NCI-H526 (cell line): ENCODE results near the gene DHCR24.

Experiments used
- DNase-seq, 2 experiments: peaks; one replicate each; lab custom pipeline; 2025; lab: John Stamatoyannopoulos, UW

Gene DHCR24

GRCh38 chr1:54864460-54865208, 22.4 kb downstream of the DHCR24 start:
- DNase-seq, result no peak

GRCh38 chr1:54863267-54863665, 23.7 kb downstream of the DHCR24 start:
- DNase-seq, result no peak

GRCh38 chr1:54861070-54861761, 25.8 kb downstream of the DHCR24 start:
- no peak for DNase-seq

GRCh38 chr1:54859700-54860391, 27.1 kb downstream of the DHCR24 start:
- no peak for DNase-seq

DNA sequence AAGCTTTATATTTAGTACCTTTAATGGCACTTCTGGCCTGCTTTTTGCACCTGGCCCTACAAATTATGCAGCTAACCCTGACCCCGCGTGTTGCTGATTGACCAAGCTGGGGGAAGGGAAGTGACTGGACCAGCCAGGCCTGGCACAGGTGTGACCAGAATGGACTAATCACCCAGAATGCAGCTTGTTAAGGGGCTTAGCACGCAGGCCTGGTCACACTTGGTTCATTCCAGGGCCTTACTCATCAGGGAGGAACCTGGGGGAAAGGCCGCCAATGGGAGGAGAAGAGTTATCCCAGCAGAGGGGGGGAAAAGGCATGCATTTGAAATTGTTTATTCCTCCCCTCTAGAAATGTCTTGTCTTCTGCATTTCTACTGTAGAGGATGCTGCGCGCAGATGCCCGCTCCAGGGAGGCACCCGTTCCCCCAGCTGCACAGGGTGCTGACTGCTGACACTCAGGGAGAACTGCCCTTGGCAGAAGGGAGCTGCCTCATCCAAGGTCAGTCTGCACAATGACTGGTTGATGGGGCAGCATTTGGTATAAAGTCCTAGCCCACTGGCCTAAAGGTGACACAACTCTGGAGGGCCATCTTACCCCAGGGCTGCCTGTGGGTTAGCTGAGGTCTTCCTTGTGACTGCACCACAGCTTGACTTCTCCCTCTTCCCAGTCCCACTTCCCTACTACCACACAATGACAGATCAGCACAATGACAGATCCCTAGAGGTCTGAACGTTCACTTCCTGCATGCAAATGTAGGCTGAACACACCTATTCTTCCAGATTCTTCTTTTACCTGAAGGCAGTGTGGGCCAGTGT, 29.0 kb downstream of the DHCR24 start:
- peak; percentile 3 to 22 for DNase-seq

GRCh38 chr1:54857141-54857540, 29.9 kb downstream of the DHCR24 start:
- DNase-seq, result no peak

DNA sequence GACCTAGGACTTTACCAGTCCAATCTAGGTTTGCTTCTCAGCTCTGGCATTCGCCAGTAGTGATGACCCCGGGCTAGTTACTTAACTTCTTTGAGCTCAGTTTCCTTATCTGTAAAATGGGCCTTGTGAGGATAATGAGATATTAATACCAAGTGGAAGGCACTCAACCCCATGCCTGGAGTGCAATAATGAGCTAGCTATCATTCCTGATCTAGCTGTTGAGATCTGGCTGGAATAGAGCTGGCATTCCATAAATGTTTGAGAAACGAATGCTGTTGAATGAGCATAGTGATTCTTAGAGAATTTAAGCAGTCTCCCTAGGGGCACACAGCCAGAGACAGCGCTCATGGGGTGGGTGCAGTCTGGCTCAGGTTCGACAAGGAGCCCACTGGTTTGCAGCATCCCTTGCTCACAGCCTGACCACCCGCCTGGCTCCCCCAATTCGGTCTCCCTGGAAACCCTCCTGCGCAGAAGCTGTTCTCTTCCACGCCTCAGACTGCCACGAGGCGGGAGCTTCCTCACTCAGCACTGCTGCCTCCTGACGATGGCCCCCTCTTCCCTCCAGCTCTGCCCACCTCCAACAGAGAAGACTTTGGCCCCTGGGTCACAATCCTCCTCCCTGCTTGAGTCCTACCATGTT, 32.5 kb downstream of the DHCR24 start:
- DNase-seq, result no peak

GRCh38 chr1:54853793-54854370, 33.1 kb downstream of the DHCR24 start:
- DNase-seq, result no peak

DNA sequence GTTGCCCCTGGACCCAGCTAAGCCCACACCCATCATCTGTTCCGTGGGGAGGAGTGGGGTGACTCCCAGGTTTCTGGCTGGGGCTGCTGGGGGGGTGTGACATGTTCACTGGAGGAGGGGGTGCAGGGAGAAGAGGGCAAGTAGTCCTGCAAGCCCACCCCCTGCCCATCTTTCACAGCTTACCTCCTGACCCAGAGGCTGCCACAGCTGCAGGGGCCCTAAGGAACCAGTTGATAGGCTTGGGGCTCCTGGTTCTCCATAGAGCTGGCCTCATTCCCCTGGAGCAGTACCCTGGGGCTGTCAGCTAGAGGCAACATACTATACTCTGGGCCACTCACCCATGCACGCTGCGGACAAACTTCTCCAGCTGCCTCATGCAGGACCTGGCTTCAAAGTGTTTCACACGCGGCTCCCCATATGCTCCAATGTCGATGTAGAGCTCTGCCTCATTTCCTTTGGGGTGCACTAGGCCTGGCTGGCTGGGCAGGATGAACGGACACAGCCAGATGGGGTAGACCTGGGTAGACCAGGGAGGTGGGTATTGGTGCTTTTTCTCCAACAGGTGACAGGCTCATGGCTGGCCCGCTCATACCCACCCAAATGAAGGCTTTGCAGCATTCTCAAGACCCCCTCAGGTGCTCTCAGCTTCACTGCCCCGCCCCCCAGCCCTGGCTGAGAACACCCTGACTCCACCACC, 33.8 kb downstream of the DHCR24 start:
- DNase-seq, result no peak

DNA sequence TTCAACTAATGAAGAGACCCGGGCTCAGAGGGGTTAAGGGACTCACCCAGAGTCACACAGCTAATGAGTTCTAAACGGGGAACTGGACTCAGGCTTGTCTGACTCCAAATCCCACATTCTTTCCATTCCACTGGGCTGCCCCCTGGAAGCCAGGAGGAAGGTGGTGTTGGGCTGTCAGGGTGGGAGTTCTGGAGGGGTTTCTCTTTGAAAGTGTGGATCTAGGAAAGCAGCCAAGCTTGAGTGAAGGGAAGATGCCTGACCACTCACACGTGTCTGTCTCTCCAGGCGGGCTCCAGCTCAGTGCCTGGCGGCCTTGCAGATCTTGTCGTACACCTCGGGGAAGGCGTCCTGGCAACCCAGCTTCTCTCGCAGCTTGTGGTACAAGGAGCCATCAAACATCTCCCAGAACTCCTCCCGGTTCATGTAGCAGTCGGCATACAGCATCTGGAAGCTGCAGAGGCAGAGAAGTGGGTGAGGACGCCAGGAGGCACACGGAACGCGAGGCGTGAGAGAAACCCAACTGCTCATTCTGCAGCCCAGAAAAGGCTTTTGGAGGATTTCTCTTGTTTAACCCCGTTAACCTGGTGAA, 35.0 kb downstream of the DHCR24 start:
- DNase-seq, result no peak

DNA sequence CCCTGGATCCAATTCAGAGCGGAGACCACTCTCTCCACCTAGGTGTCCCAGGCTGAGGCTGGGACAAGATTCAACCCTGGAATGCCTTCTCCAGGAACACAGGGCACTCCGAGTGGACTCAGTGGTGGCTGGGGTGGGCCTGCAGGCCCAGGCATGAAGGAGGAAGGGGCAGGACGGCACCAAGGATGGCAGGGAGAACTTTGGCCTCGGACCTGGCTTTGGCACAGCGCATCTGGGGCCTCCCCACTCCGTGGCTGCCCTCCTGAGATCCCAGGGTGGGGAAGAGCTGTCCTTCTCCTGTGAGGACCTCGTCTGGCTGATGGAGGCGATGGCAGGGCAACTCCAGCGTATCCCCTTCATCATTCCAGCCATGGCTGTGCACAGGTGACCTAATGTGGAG, 35.6 kb downstream of the DHCR24 start:
- no peak for DNase-seq

- no peak for DNase-seq
These were observed 36.3 kb downstream of the DHCR24 start for GRCh38 chr1:54850737-54851136.

- DNase-seq, result no peak
These were observed 36.8 kb downstream of the DHCR24 start for GRCh38 chr1:54850069-54850730.

- DNase-seq, result no peak
These were observed 37.6 kb downstream of the DHCR24 start for GRCh38 chr1:54849219-54850068.

- no peak for DNase-seq
These were observed 38.7 kb downstream of the DHCR24 start for GRCh38 chr1:54848134-54848948.

- no peak for DNase-seq
These were observed 40.2 kb downstream of the DHCR24 start for GRCh38 chr1:54846716-54847284.

DNA sequence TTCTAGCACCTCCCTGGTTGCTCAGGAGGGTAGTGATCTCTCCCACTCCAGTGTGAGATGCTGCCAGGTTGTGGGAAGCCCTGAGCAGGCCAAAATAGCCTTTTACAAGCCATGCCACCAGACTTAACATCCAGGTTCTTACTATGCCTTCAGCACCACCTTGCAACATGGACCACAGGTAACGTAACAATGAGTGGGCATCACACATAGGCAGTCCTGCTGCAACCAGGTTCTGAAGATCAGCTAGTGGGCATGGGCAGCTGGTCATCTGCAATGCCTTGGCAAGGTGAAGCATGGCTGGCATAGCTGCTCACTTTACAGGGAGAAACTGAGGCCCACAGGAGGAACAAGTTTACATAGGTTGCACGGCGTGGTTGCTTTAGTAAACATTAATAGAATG, 40.7 kb downstream of the DHCR24 start:
- DNase-seq, result no peak

DNA sequence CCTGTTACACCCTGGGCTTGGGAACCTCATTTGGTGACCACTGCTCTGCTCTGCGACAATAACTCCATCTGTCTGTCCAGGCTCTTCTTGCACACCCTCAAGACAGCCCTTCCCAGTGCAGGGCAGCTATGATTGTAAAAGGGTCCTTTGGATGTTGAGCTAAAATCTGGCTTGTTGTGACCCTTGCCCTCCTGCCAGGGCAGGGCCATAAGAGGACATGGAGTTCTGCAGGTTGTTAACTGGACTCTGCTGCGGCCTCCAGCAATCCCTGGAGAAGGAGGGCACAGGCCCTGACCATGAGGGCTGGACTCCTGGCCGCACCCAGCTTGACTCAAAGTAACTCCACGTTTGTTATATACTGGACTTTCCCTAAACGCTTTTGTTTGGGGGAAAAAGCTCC, 41.2 kb downstream of the DHCR24 start:
- DNase-seq, result no peak
